Activated CD4-positive, alpha-beta T cell treated with anti-CD3 and anti-CD28 coated beads, Interleukin-2, Interleukin-4, amounts not matched to agents 100 ng/mL and 50 ng/mL, durations not matched to agents 16 hours and 8 hours (primary cell): Measurements from ENCODE around the gene OR1J1.

Source experiments
- DNase-seq: peaks from one replicate; pipeline ENCODE4 v3.0.0-alpha.2; 2020; ENCODE audit warnings: low spot score

OR1J1 gene

GRCh38 chr9:122445155-122445749 is 32.5 kb downstream of the OR1J1 start:
- DNase-seq = no peak

DNA sequence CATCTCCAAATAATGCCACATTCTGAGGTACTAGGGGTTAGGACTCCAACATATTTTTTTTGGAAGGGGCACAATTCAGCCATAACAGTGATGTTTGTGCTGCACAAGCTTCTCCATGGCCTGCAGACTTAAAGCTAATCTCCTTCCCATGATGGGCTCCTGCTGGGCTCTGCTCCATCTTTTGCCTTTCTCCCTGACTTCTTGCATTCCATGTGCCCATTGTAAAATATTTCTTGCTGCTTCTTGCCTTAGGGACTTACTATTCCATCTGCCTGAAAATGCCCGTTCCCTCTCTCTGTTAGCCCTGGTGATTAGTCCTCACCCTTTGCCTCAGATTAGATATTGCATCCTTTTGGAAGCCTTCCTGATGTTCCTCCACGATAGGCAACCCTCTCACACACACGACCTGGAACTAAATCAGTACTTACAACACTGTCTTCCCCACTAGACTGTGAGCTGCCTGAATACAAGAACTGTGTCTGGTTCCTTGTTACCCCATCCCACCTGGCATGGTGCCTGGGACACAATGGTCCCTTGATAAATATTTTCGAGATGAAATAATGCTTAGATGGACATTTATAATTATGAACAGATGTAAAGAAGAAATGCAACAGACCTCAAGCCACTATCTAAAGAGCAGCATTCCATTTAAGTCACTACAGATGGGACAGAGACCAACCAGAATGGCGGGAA is 33.5 kb downstream of the OR1J1 start:
- DNase-seq = no peak

DNA sequence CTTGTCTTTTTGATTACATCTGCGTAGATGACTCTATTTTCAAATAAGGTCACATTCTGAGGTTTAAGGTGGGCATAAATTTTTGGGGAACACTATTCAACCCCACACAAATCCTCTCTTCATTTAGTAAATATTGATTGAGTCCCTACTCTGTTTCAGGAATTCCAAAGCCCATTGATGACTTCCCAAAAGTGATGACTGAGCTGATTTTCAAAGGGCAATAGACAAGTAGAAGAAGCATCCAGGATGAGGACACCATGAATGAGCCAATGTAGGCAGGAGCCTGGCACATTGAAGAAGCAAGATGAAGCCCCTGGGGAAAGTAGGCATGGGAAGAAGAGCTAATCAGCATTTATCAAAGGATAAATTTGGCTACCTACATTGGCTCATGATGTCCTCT is 35.2 kb downstream of the OR1J1 start:
- no peak for DNase-seq
